Liver (tissue), 3 donors: ENCODE data around the gene SMYD2.

Experiments
- ATF3 ChIP-seq: IDR thresholded peaks from 2 replicates; pipeline ENCODE4 v1.6.1; 2016; ENCODE audit warnings: antibody characterized with exemption
- CTCF ChIP-seq: fragments of 150-350 bp; IDR thresholded peaks from 2 replicates; pipeline ENCODE4 v1.5.1; 2017; ENCODE audit warnings: improper control_type of control experiment, low read depth, low read length; ENCODE audit not compliant: missing input control
- EGR1 ChIP-seq, 2 donors: IDR thresholded peaks; 2 replicates each; pipeline ENCODE4 v1.6.1; 2016 to 2018; ENCODE audit warnings: antibody characterized with exemption in 2 of 2, low read depth in 2 of 2
- FOXA1 ChIP-seq: IDR thresholded peaks from 2 replicates; pipeline ENCODE4 v1.6.1; 2016; ENCODE audit warnings: antibody characterized with exemption
- JUND ChIP-seq, 2 donors: IDR thresholded peaks; 2 replicates each; pipeline ENCODE4 v1.6.1; 2016; ENCODE audit warnings: antibody characterized with exemption in 2 of 2
- RAD21 ChIP-seq, 2 donors: IDR thresholded peaks; 2 replicates each; pipeline ENCODE4 v1.6.1; 2016; ENCODE audit warnings: antibody characterized with exemption in 2 of 2, mild to moderate bottlenecking in 2 of 2
- REST ChIP-seq: IDR thresholded peaks from 2 replicates; pipeline ENCODE4 v1.6.1; 2016; ENCODE audit warnings: antibody characterized with exemption, mild to moderate bottlenecking
- TAF1 ChIP-seq: conservative IDR thresholded peaks from 2 replicates; pipeline ENCODE4 v1.6.1; 2016; ENCODE audit warnings: antibody characterized with exemption, mild to moderate bottlenecking
- YY1 ChIP-seq: IDR thresholded peaks from 2 replicates; pipeline ENCODE4 v1.6.1; 2016; ENCODE audit warnings: antibody characterized with exemption, mild to moderate bottlenecking
- donor health status: healthy.
- donor health status: healthy.

- TF ChIP-seq CTCF (no peak), EGR1 (IDR thresholded peaks at IDR 0.05; ENCODE audit: low read depth in 2 of 2) (no peak), YY1 (no peak), FOXA1 (no peak), RAD21 (IDR thresholded peaks at IDR 0.05) (no peak), REST (no peak), TAF1 (no peak), ATF3 (no peak), JUND (IDR thresholded peaks at IDR 0.05) (no peak)
Measured at GRCh38 chr1:214330222-214330621, 49.3 kb downstream of the SMYD2 start.
